HG02588 (cell line): ENCODE results near the gene ZNF133.

Source experiments
- ATAC-seq: cut with Tn5 transposase; IDR thresholded peaks from one replicate; pipeline ENCODE4 v1.9.1; 2021; ENCODE audit warnings: mild to moderate bottlenecking, moderate library complexity; ENCODE audit not compliant: unreplicated experiment

The ZNF133 gene

GRCh38 chr20:18360635-18361034, 72.3 kb downstream of the ZNF133 start:
- ATAC-seq: no peak

- ATAC-seq: no peak
These were observed 73.4 kb downstream of the ZNF133 start for GRCh38 chr20:18361678-18362077.

- ATAC-seq: no peak
These were observed 74.6 kb downstream of the ZNF133 start for GRCh38 chr20:18362916-18363315.

- ATAC-seq: no peak
These were observed 75.4 kb downstream of the ZNF133 start for GRCh38 chr20:18363708-18364107.

GRCh38 chr20:18364768-18365167, 76.4 kb downstream of the ZNF133 start:
- no peak for ATAC-seq
